ENCODE results near the gene LMX1B. TPM values are rescaled to one million over a fixed set of nuclear protein-coding genes. Genes with fewer than 3 reads are reported as not detected.

LMX1B gene
- polyA plus RNA-seq, 1 of the 3 experiments (the other 2 are of a cell fraction), result not detected

DNA sequence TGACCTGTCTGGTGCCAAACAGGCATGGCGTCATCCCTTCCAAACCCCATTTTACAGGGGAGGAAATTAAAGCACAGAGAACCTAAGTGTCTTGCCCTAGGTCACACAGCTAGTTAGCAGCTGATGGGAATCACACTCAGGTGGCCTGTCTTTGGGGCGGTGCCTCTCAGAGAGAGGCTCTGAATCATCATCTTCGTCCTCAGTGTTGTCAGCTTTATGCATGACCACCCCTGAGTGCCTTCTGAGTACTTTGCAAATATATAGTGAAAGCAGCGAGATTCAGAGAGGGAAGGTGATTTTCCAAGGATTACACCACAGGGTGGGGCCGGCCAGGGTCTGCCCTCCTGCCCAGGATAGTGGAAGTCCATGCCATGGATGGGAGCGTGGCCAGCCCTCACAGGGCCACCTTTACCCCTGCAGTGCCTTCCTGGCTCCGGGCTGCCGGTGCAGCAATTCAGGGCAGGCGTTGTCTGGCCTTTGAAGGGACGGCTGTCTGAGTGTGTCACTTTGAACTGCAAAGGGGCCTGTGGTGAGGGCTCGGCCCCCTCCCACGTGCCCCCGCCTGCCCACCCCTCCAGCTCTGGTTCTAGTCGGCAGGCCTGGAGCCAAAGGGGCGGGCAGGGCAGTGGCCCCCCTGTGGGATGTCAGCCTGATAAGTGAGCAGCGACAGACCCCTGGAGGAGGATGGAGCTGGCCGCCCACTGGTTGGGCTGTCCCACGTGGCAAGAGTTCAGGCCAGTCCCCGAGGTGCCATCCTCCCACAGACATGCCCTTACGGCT, 16.9 kb downstream of the LMX1B start:
- H4K20me1 ChIP-seq (ENCODE audit: insufficient read depth), result no peaks in the 10 kb centered on the region
- no peaks in the 10 kb centered on the region for H3K36me3 ChIP-seq (replicated peaks in 1 of 2; ENCODE audit: control insufficient read depth in 1 of 2, insufficient read depth in 2 of 2, low read length in 1 of 2)
- no peak overlapping the region for H3K9ac ChIP-seq
- H3K79me2 ChIP-seq (ENCODE audit: insufficient read depth), result no peaks in the 10 kb centered on the region
- POLR2A ChIA-PET, result no interaction called here
- WGBS (ENCODE audit: low lambda C conversion rate), result 16% methylated on average over 14 of the region's 20 CpGs
- DNase-seq, result no peak
- H2AFZ ChIP-seq (ENCODE audit: low read depth), result no peak overlapping the region
- CTCF ChIA-PET, result interaction anchor here (1.0 to 2.0 kb wide), 4 partner anchors 19 to 151 kb away, joined by 3 to 7 read pairs (median 4); no protein-coding TSS in a partner anchor
- H3F3A ChIP-seq (replicated peaks; ENCODE audit: insufficient read depth), result no peaks in the 10 kb centered on the region
- H3K4me3 ChIP-seq (ENCODE audit: low read depth in 2 of 2, low read length in 1 of 2), result no peak overlapping the region
- H3K27ac ChIP-seq (ENCODE audit: low read depth in 2 of 2, low read length in 1 of 2), result no peak overlapping the region
- H3K9me2 ChIP-seq, result no peaks in the 10 kb centered on the region
- H3K4me2 ChIP-seq, result no peak overlapping the region
- H3K4me1 ChIP-seq (ENCODE audit: control insufficient read depth in 1 of 2, insufficient read depth in 2 of 2, low read depth in 1 of 2, low read length in 1 of 2), result peaks cover 0 to 17% of the 10 kb centered on the region in 2 experiments; a peak in 2 of 4 replicates
- TF ChIP-seq, protein P1, sequence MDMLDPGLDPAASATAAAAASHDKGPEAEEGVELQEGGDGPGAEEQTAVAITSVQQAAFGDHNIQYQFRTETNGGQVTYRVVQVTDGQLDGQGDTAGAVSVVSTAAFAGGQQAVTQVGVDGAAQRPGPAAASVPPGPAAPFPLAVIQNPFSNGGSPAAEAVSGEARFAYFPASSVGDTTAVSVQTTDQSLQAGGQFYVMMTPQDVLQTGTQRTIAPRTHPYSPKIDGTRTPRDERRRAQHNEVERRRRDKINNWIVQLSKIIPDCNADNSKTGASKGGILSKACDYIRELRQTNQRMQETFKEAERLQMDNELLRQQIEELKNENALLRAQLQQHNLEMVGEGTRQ (IDR thresholded peaks at IDR 0.05; ENCODE audit: borderline replicate concordance, low read depth, low read length), result no peak
- TF ChIP-seq GABPA (IDR thresholded peaks at IDR 0.05; ENCODE audit: low read depth) (no peak), TAF1 (IDR thresholded peaks at IDR 0.05; ENCODE audit: borderline replicate concordance, low read depth, low read length) (no peak), NRF1 (IDR thresholded peaks at IDR 0.05; ENCODE audit: low read depth, low read length) (no peak), NFIC (IDR thresholded peaks at IDR 0.05; ENCODE audit: borderline replicate concordance) (no peak), FOSL2 (IDR thresholded peaks at IDR 0.05; ENCODE audit: borderline replicate concordance, low read depth) (no peak), POLR2AphosphoS5 (IDR thresholded peaks at IDR 0.05; ENCODE audit: low read depth, low read length) (no peak), TCF12 (IDR thresholded peaks at IDR 0.05) (no peak), GATA2 (CRISPR knock-in tag; IDR thresholded peaks at IDR 0.05) (no peak), YY1 (IDR thresholded peaks at IDR 0.05; ENCODE audit: low read depth) (no peak), FOXJ3 (CRISPR knock-in tag; IDR thresholded peaks at IDR 0.05) (no peak), FOXM1 (IDR thresholded peaks at IDR 0.05; ENCODE audit: low read depth) (no peak)
- TF ChIP-seq, protein P2, sequence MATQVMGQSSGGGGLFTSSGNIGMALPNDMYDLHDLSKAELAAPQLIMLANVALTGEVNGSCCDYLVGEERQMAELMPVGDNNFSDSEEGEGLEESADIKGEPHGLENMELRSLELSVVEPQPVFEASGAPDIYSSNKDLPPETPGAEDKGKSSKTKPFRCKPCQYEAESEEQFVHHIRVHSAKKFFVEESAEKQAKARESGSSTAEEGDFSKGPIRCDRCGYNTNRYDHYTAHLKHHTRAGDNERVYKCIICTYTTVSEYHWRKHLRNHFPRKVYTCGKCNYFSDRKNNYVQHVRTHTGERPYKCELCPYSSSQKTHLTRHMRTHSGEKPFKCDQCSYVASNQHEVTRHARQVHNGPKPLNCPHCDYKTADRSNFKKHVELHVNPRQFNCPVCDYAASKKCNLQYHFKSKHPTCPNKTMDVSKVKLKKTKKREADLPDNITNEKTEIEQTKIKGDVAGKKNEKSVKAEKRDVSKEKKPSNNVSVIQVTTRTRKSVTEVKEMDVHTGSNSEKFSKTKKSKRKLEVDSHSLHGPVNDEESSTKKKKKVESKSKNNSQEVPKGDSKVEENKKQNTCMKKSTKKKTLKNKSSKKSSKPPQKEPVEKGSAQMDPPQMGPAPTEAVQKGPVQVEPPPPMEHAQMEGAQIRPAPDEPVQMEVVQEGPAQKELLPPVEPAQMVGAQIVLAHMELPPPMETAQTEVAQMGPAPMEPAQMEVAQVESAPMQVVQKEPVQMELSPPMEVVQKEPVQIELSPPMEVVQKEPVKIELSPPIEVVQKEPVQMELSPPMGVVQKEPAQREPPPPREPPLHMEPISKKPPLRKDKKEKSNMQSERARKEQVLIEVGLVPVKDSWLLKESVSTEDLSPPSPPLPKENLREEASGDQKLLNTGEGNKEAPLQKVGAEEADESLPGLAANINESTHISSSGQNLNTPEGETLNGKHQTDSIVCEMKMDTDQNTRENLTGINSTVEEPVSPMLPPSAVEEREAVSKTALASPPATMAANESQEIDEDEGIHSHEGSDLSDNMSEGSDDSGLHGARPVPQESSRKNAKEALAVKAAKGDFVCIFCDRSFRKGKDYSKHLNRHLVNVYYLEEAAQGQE (IDR thresholded peaks at IDR 0.05; ENCODE audit: low read depth, low read length), result no peak
- TF ChIP-seq, protein P3, sequence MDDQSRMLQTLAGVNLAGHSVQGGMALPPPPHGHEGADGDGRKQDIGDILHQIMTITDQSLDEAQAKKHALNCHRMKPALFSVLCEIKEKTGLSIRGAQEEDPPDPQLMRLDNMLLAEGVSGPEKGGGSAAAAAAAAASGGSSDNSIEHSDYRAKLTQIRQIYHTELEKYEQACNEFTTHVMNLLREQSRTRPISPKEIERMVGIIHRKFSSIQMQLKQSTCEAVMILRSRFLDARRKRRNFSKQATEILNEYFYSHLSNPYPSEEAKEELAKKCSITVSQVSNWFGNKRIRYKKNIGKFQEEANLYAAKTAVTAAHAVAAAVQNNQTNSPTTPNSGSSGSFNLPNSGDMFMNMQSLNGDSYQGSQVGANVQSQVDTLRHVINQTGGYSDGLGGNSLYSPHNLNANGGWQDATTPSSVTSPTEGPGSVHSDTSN (IDR thresholded peaks at IDR 0.05), result no peak
- TF ChIP-seq, protein P4, sequence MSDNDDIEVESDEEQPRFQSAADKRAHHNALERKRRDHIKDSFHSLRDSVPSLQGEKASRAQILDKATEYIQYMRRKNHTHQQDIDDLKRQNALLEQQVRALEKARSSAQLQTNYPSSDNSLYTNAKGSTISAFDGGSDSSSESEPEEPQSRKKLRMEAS (IDR thresholded peaks at IDR 0.05; ENCODE audit: low read depth), result no peak
- TF ChIP-seq, protein P5, sequence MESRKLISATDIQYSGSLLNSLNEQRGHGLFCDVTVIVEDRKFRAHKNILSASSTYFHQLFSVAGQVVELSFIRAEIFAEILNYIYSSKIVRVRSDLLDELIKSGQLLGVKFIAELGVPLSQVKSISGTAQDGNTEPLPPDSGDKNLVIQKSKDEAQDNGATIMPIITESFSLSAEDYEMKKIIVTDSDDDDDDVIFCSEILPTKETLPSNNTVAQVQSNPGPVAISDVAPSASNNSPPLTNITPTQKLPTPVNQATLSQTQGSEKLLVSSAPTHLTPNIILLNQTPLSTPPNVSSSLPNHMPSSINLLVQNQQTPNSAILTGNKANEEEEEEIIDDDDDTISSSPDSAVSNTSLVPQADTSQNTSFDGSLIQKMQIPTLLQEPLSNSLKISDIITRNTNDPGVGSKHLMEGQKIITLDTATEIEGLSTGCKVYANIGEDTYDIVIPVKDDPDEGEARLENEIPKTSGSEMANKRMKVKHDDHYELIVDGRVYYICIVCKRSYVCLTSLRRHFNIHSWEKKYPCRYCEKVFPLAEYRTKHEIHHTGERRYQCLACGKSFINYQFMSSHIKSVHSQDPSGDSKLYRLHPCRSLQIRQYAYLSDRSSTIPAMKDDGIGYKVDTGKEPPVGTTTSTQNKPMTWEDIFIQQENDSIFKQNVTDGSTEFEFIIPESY (IDR thresholded peaks at IDR 0.05; ENCODE audit: borderline replicate concordance, low read depth), result no peak
- TF ChIP-seq, protein P6, sequence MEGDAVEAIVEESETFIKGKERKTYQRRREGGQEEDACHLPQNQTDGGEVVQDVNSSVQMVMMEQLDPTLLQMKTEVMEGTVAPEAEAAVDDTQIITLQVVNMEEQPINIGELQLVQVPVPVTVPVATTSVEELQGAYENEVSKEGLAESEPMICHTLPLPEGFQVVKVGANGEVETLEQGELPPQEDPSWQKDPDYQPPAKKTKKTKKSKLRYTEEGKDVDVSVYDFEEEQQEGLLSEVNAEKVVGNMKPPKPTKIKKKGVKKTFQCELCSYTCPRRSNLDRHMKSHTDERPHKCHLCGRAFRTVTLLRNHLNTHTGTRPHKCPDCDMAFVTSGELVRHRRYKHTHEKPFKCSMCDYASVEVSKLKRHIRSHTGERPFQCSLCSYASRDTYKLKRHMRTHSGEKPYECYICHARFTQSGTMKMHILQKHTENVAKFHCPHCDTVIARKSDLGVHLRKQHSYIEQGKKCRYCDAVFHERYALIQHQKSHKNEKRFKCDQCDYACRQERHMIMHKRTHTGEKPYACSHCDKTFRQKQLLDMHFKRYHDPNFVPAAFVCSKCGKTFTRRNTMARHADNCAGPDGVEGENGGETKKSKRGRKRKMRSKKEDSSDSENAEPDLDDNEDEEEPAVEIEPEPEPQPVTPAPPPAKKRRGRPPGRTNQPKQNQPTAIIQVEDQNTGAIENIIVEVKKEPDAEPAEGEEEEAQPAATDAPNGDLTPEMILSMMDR (IDR thresholded peaks at IDR 0.05), result no peak
- no peaks in the 10 kb centered on the region for H3K9me3 ChIP-seq
- peaks cover 99% of the 10 kb centered on the region for H3K27me3 ChIP-seq (ENCODE audit: insufficient read depth)

Measured in SK-N-SH (cell line).